HG02678 (cell line): Measurements from ENCODE around the gene MAML2.

Experiments used
- ATAC-seq: cut with Tn5 transposase; IDR thresholded peaks from one replicate; pipeline ENCODE4 v1.9.1; 2021; ENCODE audit warnings: mild to moderate bottlenecking, moderate library complexity; ENCODE audit not compliant: unreplicated experiment

MAML2 gene

DNA sequence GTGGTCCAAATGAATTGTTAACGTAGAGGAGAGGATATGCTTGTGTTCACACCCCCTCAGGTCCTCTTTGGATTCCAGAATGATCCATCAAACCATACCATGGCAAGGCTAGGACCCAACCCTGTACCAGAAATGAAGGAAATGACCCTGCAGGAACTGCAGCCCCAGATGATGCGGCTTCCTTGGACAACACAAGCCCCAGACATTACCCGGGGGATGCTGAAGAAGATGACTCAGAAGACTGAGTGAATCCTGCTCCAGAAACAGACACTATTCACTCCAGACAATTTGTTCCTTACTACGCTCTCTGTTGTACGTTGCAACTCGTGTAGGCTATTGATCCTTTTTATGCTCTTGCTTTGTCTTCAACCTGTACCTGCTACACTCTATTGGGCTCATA, 403.9 kb downstream of the MAML2 start:
- no peak for ATAC-seq

DNA sequence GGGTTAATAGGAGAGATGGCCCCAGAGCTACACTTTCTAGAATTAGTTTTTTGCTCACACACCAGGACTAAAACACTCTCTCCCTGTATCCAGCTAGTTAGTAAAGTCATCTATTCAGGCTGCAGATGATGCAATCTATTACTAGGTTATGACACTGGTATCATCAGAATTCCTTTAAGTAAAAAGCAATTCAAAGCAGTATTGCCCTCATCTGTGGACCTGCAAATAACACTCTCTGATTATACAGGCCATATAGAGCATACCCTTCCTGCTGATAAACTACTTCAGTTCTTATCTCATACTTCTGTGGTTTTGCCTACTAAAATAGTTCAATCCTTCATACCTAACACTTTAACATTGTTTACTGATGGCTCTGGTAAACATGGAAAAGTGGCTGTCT, 405.6 kb downstream of the MAML2 start:
- ATAC-seq: no peak

DNA sequence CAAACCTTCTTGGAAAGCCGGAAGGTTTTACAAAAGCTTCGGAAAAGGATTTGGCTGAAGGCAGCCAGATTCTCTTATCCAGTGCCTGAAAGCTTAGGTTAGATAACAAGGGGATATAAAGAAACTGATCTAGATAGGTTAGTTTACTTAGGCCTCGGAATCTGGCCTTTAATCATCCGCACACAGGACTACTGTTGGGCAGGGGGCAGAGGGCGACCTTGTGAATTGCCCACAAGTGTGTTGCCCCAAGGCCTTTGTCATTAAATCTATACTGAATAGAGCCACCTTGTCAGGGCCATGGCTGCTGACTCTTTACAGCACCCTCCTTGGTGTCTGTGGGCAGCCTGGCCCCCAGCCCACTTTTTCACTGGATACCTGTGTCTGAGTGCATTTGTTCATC, 409.4 kb downstream of the MAML2 start:
- ATAC-seq: no peak

DNA sequence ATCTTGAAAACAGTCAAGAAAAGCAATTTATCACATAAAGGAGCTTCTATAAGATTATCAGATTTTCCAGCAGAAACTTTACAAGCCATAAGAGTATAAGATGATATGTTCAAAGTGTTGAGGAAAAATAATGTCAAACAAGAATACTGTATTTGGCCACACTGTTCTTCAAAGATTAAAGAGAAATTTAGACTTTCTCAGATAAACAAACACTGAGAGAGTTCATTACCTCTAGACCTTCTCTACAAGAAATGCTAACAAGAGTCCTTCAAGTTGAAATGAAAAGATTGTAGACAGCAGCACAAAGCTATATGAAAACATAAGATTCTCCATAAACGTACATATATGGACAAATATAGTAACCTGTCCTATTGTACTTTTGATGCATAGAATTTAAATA, 411.1 kb downstream of the MAML2 start:
- no peak for ATAC-seq

DNA sequence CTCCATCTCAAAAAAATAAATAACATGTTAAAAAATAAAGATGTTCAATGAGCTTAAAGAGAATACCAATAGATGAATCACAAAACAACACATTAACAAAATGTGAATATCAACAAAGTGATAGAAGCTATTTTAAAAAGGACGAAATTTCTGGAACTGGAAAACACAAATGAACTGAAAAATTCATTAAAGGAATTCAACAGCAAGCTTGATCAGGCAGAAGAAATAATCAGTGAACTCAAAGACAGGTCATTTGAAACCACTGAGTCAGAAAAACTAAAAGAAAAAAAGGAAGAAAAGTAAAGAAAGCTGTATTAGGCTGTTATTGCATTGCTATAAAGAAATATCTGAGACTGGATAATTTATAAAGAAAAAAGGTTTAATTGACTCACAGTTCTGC, 412.0 kb downstream of the MAML2 start:
- no peak for ATAC-seq

DNA sequence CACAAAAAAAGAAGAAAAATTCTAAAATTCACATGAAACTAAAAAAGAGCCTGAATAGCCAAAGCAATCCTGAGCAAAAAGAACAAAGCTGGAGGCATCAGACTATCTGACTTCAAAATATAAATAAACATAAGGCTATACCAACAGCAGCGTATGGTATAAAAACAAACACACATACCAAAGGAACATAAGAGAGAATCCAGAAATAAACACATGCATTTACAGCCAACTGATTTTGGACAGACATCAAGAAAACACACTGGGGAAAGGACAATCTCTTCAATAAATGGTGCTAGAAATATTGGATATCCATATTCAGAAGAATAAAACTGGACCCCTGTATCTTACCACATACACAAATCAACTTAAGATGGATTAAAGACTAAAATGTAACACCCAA, 416.3 kb downstream of the MAML2 start:
- ATAC-seq: no peak
